ENCODE measurements around the gene KAT6B.
"Not testable (repeated sequence)": the region's sequence is repeated elsewhere in the genome, so short reads cannot be mapped to it uniquely, and the experiment has no call there.

KAT6B gene

GRCh38 chr10:74887614-74888284, 61.3 kb downstream of the KAT6B start:
- H3K4me3 ChIP-seq (ENCODE audit: low read depth, low read length), result no peak overlapping the region
- CTCF ChIA-PET, result interaction anchor here (1.4 kb wide), 1 partner anchor 15 kb away, joined by 4 read pairs; no protein-coding TSS in a partner anchor
- TF ChIP-seq, protein P1, sequence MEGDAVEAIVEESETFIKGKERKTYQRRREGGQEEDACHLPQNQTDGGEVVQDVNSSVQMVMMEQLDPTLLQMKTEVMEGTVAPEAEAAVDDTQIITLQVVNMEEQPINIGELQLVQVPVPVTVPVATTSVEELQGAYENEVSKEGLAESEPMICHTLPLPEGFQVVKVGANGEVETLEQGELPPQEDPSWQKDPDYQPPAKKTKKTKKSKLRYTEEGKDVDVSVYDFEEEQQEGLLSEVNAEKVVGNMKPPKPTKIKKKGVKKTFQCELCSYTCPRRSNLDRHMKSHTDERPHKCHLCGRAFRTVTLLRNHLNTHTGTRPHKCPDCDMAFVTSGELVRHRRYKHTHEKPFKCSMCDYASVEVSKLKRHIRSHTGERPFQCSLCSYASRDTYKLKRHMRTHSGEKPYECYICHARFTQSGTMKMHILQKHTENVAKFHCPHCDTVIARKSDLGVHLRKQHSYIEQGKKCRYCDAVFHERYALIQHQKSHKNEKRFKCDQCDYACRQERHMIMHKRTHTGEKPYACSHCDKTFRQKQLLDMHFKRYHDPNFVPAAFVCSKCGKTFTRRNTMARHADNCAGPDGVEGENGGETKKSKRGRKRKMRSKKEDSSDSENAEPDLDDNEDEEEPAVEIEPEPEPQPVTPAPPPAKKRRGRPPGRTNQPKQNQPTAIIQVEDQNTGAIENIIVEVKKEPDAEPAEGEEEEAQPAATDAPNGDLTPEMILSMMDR (IDR thresholded peaks at IDR 0.05; ENCODE audit: insufficient read depth, low read length, missing control alignments), result no peak
- POLR2A ChIA-PET, result no interaction called here
- no peak for DNase-seq (ENCODE audit: low read depth, low spot score)

DNA sequence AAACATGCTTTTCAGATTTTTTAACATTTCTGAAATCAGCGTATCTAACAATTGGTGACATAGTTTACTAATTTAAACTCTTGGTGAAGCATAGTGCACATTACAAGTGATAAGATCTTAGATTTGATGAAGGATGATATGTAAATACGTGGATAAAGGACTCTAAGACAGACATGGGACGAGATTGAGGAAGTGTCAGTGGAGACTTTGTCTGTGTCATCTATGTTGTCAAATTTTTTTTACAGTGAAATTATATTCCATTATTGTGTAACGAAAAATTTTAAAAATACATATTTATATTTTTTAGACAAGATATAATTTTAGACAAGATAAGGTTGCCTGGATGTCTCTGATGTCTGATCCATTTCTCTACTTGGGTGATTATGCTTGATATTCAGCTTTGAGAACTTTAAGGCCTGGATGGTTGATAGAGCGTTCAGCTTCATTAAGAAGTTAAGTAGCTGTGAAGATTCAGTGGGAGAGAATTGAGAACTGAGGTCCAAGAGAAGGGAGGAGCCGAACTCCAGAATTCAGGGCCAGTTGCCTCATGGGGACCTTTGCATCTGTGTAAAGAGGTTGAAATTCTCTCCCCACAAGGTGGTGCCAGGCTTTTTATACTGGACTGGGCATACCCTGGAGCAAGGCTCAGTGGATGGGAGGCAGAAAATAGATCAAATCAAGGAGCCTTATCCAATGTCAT, 62.7 kb downstream of the KAT6B start:
- no peak for DNase-seq (ENCODE audit: low read depth, low spot score)
- TF ChIP-seq, protein P1 (IDR thresholded peaks at IDR 0.05; ENCODE audit: insufficient read depth, low read length, missing control alignments), result no peak
- no peak overlapping the region for H3K4me3 ChIP-seq (ENCODE audit: low read depth, low read length)
- ChIA-PET CTCF (interaction anchor here (1.1 to 1.4 kb wide), 3 partner anchors 13 to 52 kb away, joined by 3 to 5 read pairs (median 4); no protein-coding TSS in a partner anchor), POLR2A (no interaction called here)

- DNase-seq (ENCODE audit: low read depth, low spot score), result no peak
- H3K4me3 ChIP-seq (ENCODE audit: low read depth, low read length), result no peak overlapping the region
- ChIA-PET POLR2A (no interaction called here), CTCF (interaction anchor here (1.3 kb wide), 1 partner anchor 13 kb away, joined by 5 read pairs; no protein-coding TSS in a partner anchor)
- TF ChIP-seq, protein P1 (IDR thresholded peaks at IDR 0.05; ENCODE audit: insufficient read depth, low read length, missing control alignments), result no peak
Observed at GRCh38 chr10:74889662-74889998, 63.2 kb downstream of the KAT6B start.

DNA sequence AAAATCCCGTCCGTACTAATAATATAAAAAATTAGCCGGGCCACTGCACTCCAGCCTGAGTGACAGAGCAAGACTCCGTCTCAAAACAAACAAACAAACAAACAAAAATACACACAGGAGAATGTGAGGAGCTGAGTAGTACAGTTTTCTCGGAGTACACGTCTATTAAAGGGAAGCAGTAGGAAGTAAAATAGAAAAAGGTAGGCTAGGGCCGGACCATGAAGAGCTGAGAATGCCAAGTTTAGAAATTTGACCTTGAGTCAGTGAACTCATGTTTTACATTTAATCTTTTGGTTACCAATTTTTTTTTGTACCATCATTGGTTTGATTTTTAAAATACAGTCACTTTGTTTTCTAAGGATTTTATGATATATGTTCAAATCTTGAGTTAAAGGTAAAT, 64.1 kb downstream of the KAT6B start:
- TF ChIP-seq, protein P1 (IDR thresholded peaks at IDR 0.05; ENCODE audit: insufficient read depth, low read length, missing control alignments), result no peak
- no peak for DNase-seq (ENCODE audit: low read depth, low spot score)
- H3K4me3 ChIP-seq (ENCODE audit: low read depth, low read length), result no peak overlapping the region
- CTCF ChIA-PET, result no interaction called here
- POLR2A ChIA-PET, result no interaction called here

DNA sequence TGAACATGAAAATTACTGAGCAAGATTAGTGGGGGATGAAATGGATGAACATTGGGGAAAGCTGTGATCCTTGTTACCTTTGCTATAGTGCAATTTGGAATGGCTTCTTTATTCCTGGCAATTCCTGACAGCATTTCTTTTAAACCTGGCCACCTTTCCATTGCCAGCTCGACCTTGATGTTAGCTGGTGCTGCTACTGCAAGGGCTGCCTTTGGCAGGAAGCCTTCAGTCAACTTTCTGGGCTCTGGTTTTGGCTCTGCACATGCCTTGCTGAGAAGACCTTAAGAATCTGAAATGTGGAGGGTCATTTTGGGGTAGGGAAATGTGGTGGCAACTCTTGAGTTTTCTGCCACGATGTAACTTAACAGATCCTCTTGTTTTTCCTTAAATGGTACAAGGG, 64.7 kb downstream of the KAT6B start:
- TF ChIP-seq, protein P1 (IDR thresholded peaks at IDR 0.05; ENCODE audit: insufficient read depth, low read length, missing control alignments), result no peak
- DNase-seq (ENCODE audit: low read depth, low spot score), result no peak
- POLR2A ChIA-PET, result no interaction called here
- CTCF ChIA-PET, result no interaction called here
- no peak overlapping the region for H3K4me3 ChIP-seq (ENCODE audit: low read depth, low read length)

DNA sequence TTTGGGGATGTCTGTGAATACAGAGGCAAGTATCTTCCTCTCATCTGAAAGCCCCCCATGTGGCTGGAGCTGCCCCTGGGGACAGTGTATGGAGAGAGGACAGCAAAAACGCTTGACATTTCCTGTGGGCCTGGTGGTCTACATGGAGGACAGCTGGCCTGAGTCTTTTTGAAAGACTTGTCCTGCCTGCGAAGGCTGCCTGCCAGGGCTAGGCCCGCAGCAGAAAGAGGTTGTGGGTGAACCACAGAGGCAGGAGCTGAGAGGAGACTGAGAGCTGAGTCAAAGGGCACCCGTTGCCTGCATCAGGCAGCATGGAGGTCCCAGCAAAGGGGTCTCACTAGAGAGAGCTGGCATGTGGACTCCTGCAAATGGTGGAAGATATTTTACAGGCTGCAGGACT, 66.4 kb downstream of the KAT6B start:
- no peak for DNase-seq (ENCODE audit: low read depth, low spot score)
- ChIA-PET POLR2A (no interaction called here), CTCF (interaction anchor here (0.6 kb wide), 1 partner anchor 1414 kb away, joined by 3 read pairs; no protein-coding TSS in a partner anchor)
- TF ChIP-seq, protein P1 (IDR thresholded peaks at IDR 0.05; ENCODE audit: insufficient read depth, low read length, missing control alignments), result no peak
- H3K4me3 ChIP-seq (ENCODE audit: low read depth, low read length), result no peak overlapping the region

GRCh38 chr10:74893329-74893728, 66.9 kb downstream of the KAT6B start:
- POLR2A ChIA-PET; DNase-seq (ENCODE audit: low read depth, low spot score); H3K4me3 ChIP-seq (ENCODE audit: low read depth, low read length): not testable (repeated sequence)
- CTCF ChIA-PET, result interaction anchor here (0.6 kb wide), 1 partner anchor 1413 kb away, joined by 3 read pairs; no protein-coding TSS in a partner anchor
